Neural cell (in vitro differentiated cells): ENCODE results near the gene CCNL2.

Experiments used
- CTCF ChIP-seq: fragments of 450-650 bp; IDR thresholded peaks from 2 replicates; pipeline ENCODE4 v1.5.1; 2014; ENCODE audit warnings: antibody characterized with exemption, mild to moderate bottlenecking, moderate library complexity; ENCODE audit not compliant: poor library complexity, severe bottlenecking
- EZH2 ChIP-seq: fragments of 200-600, 300-800 bp; shearing (Covaris generic), sonication (generic); IDR thresholded peaks from 2 replicates; pipeline ENCODE4 v1.6.1; 2014; ENCODE audit warnings: antibody characterized with exemption, low read length, borderline replicate concordance, mild to moderate bottlenecking; ENCODE audit not compliant: insufficient read depth, poor library complexity, severe bottlenecking
- POLR2AphosphoS5 ChIP-seq: IDR thresholded peaks from 2 replicates; pipeline ENCODE4 v1.6.1; 2012
- RAD21 ChIP-seq: fragments of 450-650 bp; conservative IDR thresholded peaks from 2 replicates; pipeline ENCODE4 v1.6.1; 2014; ENCODE audit warnings: antibody characterized with exemption, mild to moderate bottlenecking, moderate library complexity
- SMC3 ChIP-seq: fragments of 450-650 bp; conservative IDR thresholded peaks from 2 replicates; pipeline ENCODE4 v1.6.1; 2014; ENCODE audit warnings: antibody characterized with exemption, mild to moderate bottlenecking, moderate library complexity; ENCODE audit not compliant: poor library complexity
- TAF1 ChIP-seq: IDR thresholded peaks from 2 replicates; pipeline ENCODE4 v1.6.1; 2012; ENCODE audit warnings: low read depth

DNA sequence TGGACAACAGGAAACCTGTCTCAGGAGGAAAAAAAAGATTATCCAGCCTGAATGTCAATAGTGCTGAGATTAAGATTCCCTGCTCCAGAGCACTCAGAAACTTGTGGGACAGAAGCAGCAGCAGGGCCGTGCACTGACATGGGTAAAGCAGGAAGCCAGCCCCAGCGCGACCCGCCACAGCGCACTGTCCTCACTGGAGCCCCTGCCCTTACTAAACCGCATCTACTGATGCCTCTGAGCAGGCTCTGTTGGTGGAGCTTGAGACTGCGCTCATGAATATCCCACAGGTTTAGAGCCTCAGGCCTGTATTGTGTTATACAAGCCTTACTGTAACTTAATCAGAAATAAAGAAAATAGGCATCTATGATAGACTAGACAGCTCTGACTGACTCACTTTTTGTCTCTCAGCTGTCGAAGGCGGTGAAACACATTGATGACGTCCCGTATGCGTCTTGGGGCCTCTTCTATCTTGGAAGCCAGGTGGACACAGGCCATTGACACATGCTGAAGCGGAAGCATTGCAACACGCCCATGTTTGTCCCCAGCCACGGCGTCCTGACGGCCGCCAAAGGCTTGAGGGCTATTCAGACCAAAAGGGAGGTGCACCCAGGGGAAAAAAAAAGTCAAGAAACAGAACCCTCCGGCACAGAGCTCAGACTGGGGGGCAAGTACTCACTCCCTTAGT lies 1.2 kb downstream of the CCNL2 start:
- TF ChIP-seq RAD21: no peak
- no peak for TF ChIP-seq CTCF
- no peak for TF ChIP-seq SMC3
- TF ChIP-seq POLR2AphosphoS5: no peak
- no peak for TF ChIP-seq EZH2
- TF ChIP-seq TAF1: no peak
